Measurements from ENCODE around the gene PLBD2.

DNA sequence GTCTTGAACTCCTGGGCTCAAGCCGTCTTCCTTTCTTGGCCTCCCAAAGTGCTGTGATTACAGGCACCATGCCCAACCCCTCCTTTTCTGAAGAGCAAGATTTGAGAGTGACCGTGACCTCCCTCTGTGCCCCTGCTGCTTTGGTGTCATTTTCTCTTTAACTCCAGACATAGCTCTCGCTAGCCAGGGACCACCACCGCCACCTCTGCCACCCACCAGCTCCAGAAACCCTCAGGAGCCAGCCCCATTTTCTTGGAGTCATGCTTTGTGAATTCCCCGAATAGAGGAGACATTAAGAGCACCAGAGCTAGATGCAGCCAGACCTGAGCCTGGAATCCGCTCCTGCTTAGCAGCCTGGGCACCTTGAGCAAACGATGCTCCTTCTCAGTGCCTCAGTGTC is 81.9 kb downstream of the PLBD2 start:
- TF ChIP-seq, protein P1, sequence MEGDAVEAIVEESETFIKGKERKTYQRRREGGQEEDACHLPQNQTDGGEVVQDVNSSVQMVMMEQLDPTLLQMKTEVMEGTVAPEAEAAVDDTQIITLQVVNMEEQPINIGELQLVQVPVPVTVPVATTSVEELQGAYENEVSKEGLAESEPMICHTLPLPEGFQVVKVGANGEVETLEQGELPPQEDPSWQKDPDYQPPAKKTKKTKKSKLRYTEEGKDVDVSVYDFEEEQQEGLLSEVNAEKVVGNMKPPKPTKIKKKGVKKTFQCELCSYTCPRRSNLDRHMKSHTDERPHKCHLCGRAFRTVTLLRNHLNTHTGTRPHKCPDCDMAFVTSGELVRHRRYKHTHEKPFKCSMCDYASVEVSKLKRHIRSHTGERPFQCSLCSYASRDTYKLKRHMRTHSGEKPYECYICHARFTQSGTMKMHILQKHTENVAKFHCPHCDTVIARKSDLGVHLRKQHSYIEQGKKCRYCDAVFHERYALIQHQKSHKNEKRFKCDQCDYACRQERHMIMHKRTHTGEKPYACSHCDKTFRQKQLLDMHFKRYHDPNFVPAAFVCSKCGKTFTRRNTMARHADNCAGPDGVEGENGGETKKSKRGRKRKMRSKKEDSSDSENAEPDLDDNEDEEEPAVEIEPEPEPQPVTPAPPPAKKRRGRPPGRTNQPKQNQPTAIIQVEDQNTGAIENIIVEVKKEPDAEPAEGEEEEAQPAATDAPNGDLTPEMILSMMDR (IDR thresholded peaks at IDR 0.05; ENCODE audit: low read depth, low read length, missing input control), result no peak
- TF ChIP-seq, protein P2, sequence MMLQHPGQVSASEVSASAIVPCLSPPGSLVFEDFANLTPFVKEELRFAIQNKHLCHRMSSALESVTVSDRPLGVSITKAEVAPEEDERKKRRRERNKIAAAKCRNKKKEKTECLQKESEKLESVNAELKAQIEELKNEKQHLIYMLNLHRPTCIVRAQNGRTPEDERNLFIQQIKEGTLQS (IDR thresholded peaks at IDR 0.05), result no peak
- TF ChIP-seq TAF1 (conservative IDR thresholded peaks at IDR 0.05), result no peak
- TF ChIP-seq YY1 (IDR thresholded peaks at IDR 0.05), result no peak
- TF ChIP-seq FOXA2 (IDR thresholded peaks at IDR 0.05), result no peak
- TF ChIP-seq EGR1 (IDR thresholded peaks at IDR 0.05; ENCODE audit: low read depth in 2 of 2), result no peak
- TF ChIP-seq, protein P3, sequence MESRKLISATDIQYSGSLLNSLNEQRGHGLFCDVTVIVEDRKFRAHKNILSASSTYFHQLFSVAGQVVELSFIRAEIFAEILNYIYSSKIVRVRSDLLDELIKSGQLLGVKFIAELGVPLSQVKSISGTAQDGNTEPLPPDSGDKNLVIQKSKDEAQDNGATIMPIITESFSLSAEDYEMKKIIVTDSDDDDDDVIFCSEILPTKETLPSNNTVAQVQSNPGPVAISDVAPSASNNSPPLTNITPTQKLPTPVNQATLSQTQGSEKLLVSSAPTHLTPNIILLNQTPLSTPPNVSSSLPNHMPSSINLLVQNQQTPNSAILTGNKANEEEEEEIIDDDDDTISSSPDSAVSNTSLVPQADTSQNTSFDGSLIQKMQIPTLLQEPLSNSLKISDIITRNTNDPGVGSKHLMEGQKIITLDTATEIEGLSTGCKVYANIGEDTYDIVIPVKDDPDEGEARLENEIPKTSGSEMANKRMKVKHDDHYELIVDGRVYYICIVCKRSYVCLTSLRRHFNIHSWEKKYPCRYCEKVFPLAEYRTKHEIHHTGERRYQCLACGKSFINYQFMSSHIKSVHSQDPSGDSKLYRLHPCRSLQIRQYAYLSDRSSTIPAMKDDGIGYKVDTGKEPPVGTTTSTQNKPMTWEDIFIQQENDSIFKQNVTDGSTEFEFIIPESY (IDR thresholded peaks at IDR 0.05), result no peak
- TF ChIP-seq, protein P4, sequence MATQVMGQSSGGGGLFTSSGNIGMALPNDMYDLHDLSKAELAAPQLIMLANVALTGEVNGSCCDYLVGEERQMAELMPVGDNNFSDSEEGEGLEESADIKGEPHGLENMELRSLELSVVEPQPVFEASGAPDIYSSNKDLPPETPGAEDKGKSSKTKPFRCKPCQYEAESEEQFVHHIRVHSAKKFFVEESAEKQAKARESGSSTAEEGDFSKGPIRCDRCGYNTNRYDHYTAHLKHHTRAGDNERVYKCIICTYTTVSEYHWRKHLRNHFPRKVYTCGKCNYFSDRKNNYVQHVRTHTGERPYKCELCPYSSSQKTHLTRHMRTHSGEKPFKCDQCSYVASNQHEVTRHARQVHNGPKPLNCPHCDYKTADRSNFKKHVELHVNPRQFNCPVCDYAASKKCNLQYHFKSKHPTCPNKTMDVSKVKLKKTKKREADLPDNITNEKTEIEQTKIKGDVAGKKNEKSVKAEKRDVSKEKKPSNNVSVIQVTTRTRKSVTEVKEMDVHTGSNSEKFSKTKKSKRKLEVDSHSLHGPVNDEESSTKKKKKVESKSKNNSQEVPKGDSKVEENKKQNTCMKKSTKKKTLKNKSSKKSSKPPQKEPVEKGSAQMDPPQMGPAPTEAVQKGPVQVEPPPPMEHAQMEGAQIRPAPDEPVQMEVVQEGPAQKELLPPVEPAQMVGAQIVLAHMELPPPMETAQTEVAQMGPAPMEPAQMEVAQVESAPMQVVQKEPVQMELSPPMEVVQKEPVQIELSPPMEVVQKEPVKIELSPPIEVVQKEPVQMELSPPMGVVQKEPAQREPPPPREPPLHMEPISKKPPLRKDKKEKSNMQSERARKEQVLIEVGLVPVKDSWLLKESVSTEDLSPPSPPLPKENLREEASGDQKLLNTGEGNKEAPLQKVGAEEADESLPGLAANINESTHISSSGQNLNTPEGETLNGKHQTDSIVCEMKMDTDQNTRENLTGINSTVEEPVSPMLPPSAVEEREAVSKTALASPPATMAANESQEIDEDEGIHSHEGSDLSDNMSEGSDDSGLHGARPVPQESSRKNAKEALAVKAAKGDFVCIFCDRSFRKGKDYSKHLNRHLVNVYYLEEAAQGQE (IDR thresholded peaks at IDR 0.05), result no peak
- TF ChIP-seq RAD21 (IDR thresholded peaks at IDR 0.05), result no peak
